SK-N-SH treated with all-trans-retinoic acid at 6 μM for 48 hours (cell line): Measurements from ENCODE around the gene ZC2HC1C.

Source experiments
- ATAC-seq: fragments of 200-7000 bp; cut with Tn5 transposase; 3 replicates; pipeline ENCODE4 v1.9.1; 2020; ENCODE audit warnings: mild to moderate bottlenecking, moderate library complexity
- ARNTL ChIP-seq: fragments of 450-650 bp; formaldehyde crosslinking; IDR thresholded peaks from 2 replicates; pipeline ENCODE4 v1.5.0; 2020; ENCODE audit warnings: low read depth, mild to moderate bottlenecking, moderate library complexity, borderline replicate concordance
- CSDC2 ChIP-seq: fragments of 250-450 bp; sonication (Bioruptor Pico); IDR thresholded peaks from 2 replicates; pipeline ENCODE4 v1.5.0; 2020; ENCODE audit warnings: mild to moderate bottlenecking, moderate library complexity
- ESRRG ChIP-seq: fragments of 250-450 bp; sonication (Bioruptor Pico); IDR thresholded peaks from 2 replicates; pipeline ENCODE4 v1.6.1; 2021; ENCODE audit warnings: mild to moderate bottlenecking
- GLIS3 ChIP-seq: fragments of 250-450 bp; sonication (Bioruptor Pico); IDR thresholded peaks from 2 replicates; pipeline ENCODE4 v1.5.0; 2020; ENCODE audit warnings: mild to moderate bottlenecking, moderate library complexity
- ISL1 ChIP-seq: fragments of 250-450 bp; sonication (Bioruptor Pico); IDR thresholded peaks from 2 replicates; pipeline ENCODE4 v2.1.2; 2022; ENCODE audit warnings: mild to moderate bottlenecking, moderate library complexity
- OSR1 ChIP-seq: fragments of 250-450 bp; sonication (Bioruptor Pico); IDR thresholded peaks from 2 replicates; pipeline ENCODE4 v1.8.0; 2022; ENCODE audit warnings: moderate library complexity, mild to moderate bottlenecking, inconsistent platforms
- PPARA ChIP-seq: fragments of 250-450 bp; sonication (Bioruptor Pico); IDR thresholded peaks from 2 replicates; pipeline ENCODE4 v1.5.0; 2020; ENCODE audit warnings: mild to moderate bottlenecking, borderline replicate concordance
- RARB ChIP-seq: fragments of 250-450 bp; sonication (Bioruptor Pico); IDR thresholded peaks from 2 replicates; pipeline ENCODE4 v1.8.0; 2021; ENCODE audit warnings: mild to moderate bottlenecking, moderate library complexity
- SNAI2 ChIP-seq: fragments of 250-450 bp; sonication (Bioruptor Pico); IDR thresholded peaks from 2 replicates; pipeline ENCODE4 v1.5.0; 2020; ENCODE audit warnings: mild to moderate bottlenecking, moderate library complexity
- TOX ChIP-seq: fragments of 250-450 bp; sonication (Bioruptor Pico); IDR thresholded peaks from 2 replicates; pipeline ENCODE4 v1.8.0; 2021; ENCODE audit warnings: mild to moderate bottlenecking, moderate library complexity, borderline replicate concordance
- ZFP3 ChIP-seq: fragments of 250-450 bp; sonication (Bioruptor Pico); IDR thresholded peaks from 2 replicates; pipeline ENCODE4 v1.5.0; 2020; ENCODE audit warnings: mild to moderate bottlenecking, moderate library complexity
- ZFP30 ChIP-seq: fragments of 450-650 bp; formaldehyde crosslinking; IDR thresholded peaks from 2 replicates; pipeline ENCODE4 v1.5.0; 2022; ENCODE audit warnings: mild to moderate bottlenecking, moderate library complexity
- ZNF565 ChIP-seq: fragments of 450-650 bp; formaldehyde crosslinking; conservative IDR thresholded peaks from 2 replicates; pipeline ENCODE4 v1.5.0; 2020; ENCODE audit warnings: low read depth, mild to moderate bottlenecking, moderate library complexity
- ZNF70 ChIP-seq: fragments of 450-650 bp; formaldehyde crosslinking; IDR thresholded peaks from 2 replicates; pipeline ENCODE4 v1.5.0; 2020; ENCODE audit warnings: mild to moderate bottlenecking, moderate library complexity
- ZNF8 ChIP-seq: fragments of 450-650 bp; formaldehyde crosslinking; IDR thresholded peaks from 2 replicates; pipeline ENCODE4 v1.5.0; 2020; ENCODE audit warnings: mild to moderate bottlenecking, moderate library complexity
- TF ChIP-seq, protein P1 (sequence below): fragments of 250-450 bp; sonication (Bioruptor Pico); IDR thresholded peaks from 2 replicates; pipeline ENCODE4 v1.5.1; 2021; ENCODE audit warnings: mild to moderate bottlenecking, moderate library complexity
- TF ChIP-seq, protein P2 (sequence below): fragments of 250-450 bp; sonication (Bioruptor Pico); IDR thresholded peaks from 2 replicates; pipeline ENCODE4 v1.8.0; 2020; ENCODE audit warnings: mild to moderate bottlenecking, moderate library complexity, borderline replicate concordance
- TF ChIP-seq, protein P3 (sequence below): fragments of 250-450 bp; sonication (Bioruptor Pico); IDR thresholded peaks from 2 replicates; pipeline ENCODE4 v1.5.1; 2020; ENCODE audit warnings: low read depth, mild to moderate bottlenecking, moderate library complexity
- TF ChIP-seq, protein P4 (sequence below): fragments of 250-450 bp; sonication (Bioruptor Pico); IDR thresholded peaks from 2 replicates; pipeline ENCODE4 v1.8.0; 2021; ENCODE audit warnings: low read depth, mild to moderate bottlenecking, moderate library complexity, borderline replicate concordance
- TF ChIP-seq, protein P5 (sequence below): fragments of 250-450 bp; sonication (Bioruptor Pico); IDR thresholded peaks from 2 replicates; pipeline ENCODE4 v1.5.0; 2020; ENCODE audit warnings: mild to moderate bottlenecking, moderate library complexity

ZC2HC1C gene

DNA sequence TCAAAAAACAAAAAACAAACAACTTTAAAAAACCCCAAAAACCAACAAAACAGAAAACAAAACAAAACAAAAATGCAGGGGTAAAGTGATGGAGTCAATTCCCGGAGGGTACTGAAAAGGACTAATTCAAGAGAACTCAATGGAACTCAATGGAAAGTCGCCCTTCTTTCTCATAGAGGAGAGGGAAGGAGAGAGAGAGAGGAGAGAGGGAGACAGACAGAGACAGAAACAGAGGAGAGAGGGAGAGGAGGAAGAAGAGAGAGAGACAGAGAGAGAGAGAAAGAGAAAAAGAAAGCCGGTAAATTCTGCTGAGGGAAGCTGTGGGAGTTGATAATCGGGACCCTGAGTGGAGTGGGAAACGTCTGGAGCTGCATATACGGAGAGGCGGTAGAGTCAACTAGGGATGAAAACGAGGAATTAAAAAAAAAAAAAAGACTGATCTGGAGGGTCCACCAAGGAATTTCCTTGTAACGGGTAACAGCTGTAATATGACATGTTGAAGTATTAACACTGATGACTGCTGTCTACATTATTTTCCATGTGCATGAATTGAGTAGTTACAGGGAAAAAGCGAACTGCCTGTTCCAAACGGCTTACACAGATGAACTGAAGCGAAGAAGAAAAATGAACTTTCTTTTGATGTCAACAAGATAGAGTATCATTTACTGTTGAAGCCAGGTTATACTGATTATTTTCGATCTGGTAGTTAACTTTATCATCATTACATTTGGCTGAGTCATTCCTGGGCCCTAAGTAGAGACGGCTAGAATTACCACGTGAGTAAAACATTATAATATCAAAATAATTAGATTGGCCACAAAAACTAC is 934 bp upstream of the ZC2HC1C start:
- peak; percentile 65 for TF ChIP-seq ISL1 (CRISPR knock-in tag)
- TF ChIP-seq, protein P1, sequence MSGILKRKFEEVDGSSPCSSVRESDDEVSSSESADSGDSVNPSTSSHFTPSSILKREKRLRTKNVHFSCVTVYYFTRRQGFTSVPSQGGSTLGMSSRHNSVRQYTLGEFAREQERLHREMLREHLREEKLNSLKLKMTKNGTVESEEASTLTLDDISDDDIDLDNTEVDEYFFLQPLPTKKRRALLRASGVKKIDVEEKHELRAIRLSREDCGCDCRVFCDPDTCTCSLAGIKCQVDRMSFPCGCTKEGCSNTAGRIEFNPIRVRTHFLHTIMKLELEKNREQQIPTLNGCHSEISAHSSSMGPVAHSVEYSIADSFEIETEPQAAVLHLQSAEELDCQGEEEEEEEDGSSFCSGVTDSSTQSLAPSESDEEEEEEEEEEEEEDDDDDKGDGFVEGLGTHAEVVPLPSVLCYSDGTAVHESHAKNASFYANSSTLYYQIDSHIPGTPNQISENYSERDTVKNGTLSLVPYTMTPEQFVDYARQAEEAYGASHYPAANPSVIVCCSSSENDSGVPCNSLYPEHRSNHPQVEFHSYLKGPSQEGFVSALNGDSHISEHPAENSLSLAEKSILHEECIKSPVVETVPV (CRISPR knock-in tag) = no peak
- ATAC-seq = peak; percentile 78

DNA sequence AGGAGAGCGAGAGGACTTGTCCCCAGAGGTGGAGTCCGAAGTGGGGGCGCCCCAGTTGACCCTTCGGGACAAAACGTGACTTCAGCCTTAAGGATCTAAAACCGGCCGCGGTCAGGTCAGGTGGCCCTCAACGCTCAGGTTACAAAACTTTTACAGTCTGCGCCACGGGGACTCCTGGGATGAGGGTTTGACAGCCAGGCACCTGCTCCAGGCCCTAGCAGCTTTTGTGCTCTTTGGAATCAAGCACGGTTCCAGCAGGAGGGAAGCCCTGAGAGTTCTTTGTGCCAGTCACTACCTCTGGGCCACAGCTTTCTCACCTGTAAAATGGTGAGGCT is 337 bp downstream of the ZC2HC1C start:
- TF ChIP-seq ISL1 (CRISPR knock-in tag) = no peak
- TF ChIP-seq, protein P2, sequence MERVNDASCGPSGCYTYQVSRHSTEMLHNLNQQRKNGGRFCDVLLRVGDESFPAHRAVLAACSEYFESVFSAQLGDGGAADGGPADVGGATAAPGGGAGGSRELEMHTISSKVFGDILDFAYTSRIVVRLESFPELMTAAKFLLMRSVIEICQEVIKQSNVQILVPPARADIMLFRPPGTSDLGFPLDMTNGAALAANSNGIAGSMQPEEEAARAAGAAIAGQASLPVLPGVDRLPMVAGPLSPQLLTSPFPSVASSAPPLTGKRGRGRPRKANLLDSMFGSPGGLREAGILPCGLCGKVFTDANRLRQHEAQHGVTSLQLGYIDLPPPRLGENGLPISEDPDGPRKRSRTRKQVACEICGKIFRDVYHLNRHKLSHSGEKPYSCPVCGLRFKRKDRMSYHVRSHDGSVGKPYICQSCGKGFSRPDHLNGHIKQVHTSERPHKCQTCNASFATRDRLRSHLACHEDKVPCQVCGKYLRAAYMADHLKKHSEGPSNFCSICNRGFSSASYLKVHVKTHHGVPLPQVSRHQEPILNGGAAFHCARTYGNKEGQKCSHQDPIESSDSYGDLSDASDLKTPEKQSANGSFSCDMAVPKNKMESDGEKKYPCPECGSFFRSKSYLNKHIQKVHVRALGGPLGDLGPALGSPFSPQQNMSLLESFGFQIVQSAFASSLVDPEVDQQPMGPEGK (CRISPR knock-in tag) = no peak
- TF ChIP-seq ZNF8 = no peak
- no peak for TF ChIP-seq ARNTL
- no peak for TF ChIP-seq ZNF70 (CRISPR knock-in tag)
- TF ChIP-seq, protein P3, sequence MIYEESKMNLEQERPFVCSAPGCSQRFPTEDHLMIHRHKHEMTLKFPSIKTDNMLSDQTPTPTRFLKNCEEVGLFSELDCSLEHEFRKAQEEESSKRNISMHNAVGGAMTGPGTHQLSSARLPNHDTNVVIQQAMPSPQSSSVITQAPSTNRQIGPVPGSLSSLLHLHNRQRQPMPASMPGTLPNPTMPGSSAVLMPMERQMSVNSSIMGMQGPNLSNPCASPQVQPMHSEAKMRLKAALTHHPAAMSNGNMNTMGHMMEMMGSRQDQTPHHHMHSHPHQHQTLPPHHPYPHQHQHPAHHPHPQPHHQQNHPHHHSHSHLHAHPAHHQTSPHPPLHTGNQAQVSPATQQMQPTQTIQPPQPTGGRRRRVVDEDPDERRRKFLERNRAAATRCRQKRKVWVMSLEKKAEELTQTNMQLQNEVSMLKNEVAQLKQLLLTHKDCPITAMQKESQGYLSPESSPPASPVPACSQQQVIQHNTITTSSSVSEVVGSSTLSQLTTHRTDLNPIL (CRISPR knock-in tag) = no peak
- TF ChIP-seq ZNF565 (CRISPR knock-in tag) = no peak
- TF ChIP-seq, protein P4, sequence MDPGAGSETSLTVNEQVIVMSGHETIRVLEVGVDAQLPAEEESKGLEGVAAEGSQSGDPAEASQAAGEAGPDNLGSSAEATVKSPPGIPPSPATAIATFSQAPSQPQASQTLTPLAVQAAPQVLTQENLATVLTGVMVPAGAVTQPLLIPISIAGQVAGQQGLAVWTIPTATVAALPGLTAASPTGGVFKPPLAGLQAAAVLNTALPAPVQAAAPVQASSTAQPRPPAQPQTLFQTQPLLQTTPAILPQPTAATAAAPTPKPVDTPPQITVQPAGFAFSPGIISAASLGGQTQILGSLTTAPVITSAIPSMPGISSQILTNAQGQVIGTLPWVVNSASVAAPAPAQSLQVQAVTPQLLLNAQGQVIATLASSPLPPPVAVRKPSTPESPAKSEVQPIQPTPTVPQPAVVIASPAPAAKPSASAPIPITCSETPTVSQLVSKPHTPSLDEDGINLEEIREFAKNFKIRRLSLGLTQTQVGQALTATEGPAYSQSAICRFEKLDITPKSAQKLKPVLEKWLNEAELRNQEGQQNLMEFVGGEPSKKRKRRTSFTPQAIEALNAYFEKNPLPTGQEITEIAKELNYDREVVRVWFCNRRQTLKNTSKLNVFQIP = no peak
- TF ChIP-seq, protein P5, sequence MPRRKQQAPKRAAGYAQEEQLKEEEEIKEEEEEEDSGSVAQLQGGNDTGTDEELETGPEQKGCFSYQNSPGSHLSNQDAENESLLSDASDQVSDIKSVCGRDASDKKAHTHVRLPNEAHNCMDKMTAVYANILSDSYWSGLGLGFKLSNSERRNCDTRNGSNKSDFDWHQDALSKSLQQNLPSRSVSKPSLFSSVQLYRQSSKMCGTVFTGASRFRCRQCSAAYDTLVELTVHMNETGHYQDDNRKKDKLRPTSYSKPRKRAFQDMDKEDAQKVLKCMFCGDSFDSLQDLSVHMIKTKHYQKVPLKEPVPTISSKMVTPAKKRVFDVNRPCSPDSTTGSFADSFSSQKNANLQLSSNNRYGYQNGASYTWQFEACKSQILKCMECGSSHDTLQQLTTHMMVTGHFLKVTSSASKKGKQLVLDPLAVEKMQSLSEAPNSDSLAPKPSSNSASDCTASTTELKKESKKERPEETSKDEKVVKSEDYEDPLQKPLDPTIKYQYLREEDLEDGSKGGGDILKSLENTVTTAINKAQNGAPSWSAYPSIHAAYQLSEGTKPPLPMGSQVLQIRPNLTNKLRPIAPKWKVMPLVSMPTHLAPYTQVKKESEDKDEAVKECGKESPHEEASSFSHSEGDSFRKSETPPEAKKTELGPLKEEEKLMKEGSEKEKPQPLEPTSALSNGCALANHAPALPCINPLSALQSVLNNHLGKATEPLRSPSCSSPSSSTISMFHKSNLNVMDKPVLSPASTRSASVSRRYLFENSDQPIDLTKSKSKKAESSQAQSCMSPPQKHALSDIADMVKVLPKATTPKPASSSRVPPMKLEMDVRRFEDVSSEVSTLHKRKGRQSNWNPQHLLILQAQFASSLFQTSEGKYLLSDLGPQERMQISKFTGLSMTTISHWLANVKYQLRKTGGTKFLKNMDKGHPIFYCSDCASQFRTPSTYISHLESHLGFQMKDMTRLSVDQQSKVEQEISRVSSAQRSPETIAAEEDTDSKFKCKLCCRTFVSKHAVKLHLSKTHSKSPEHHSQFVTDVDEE (CRISPR knock-in tag) = no peak
- TF ChIP-seq GLIS3 (CRISPR knock-in tag) = no peak
- TF ChIP-seq ESRRG (CRISPR knock-in tag) = no peak
- TF ChIP-seq ZFP3 (CRISPR knock-in tag) = no peak
- TF ChIP-seq, protein P1 (CRISPR knock-in tag) = no peak
- no peak for TF ChIP-seq RARB (CRISPR knock-in tag)
- no peak for ATAC-seq

DNA sequence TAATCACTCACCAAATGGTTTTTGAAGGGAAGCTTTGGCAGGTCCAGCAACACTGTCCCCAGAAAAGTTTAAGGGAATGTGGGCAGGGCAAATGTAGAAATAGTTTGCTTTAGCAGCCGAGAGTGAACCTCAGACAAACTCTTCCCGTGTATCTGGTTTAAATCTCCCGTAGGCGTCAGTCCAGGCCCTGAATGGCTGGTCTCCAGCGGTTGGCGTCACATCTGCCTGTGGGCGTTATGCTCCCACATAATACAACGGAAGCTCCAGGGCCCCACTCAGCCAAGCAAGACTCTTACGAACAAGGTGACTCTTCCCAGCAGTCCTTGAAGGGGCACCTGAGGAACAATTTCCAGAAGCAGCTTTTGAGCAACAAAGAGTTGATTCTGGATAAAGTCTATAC is 942 bp downstream of the ZC2HC1C start:
- no peak for ATAC-seq
- no peak for TF ChIP-seq ZNF565 (CRISPR knock-in tag)
- TF ChIP-seq, protein P1 (CRISPR knock-in tag) = no peak
- no peak for TF ChIP-seq GLIS3 (CRISPR knock-in tag)
- TF ChIP-seq, protein P4 = no peak
- TF ChIP-seq ZFP3 (CRISPR knock-in tag) = no peak
- no peak for TF ChIP-seq PPARA (CRISPR knock-in tag)
- TF ChIP-seq ARNTL = no peak
- no peak for TF ChIP-seq SNAI2 (CRISPR knock-in tag)
- no peak for TF ChIP-seq TOX (CRISPR knock-in tag)
- no peak for TF ChIP-seq ZFP30 (CRISPR knock-in tag)
- no peak for TF ChIP-seq ESRRG (CRISPR knock-in tag)
- TF ChIP-seq RARB (CRISPR knock-in tag) = no peak
- TF ChIP-seq OSR1 (CRISPR knock-in tag) = no peak
- no peak for TF ChIP-seq ISL1 (CRISPR knock-in tag)
- no peak for TF ChIP-seq CSDC2
- TF ChIP-seq, all 23 proteins: peak for 0
